K562 (cell line): ENCODE results near the gene ZNF587. TPM values are rescaled to one million over a fixed set of nuclear protein-coding genes. Genes with fewer than 3 reads are reported as not detected.
"Not testable (repeated sequence)": the region's sequence is repeated elsewhere in the genome, so short reads cannot be mapped to it uniquely, and the experiment has no call there.

Experiments
- ATAC-seq: fragments of 200-7000 bp; cut with Tn5 transposase; 3 replicates; pipeline ENCODE4 v1.9.1; 2020; ENCODE audit warnings: moderate library complexity
- BruUV-seq: library from RNA; stranded (reverse); fragments of 400-500 nt; replicated peaks from 2 replicates; lab custom pipeline; 2021; lab: Mats Ljungman, UMichigan
- CTCF ChIA-PET: fragments of 300-600 bp; formaldehyde crosslinking; extraction: SDS; loops from one replicate; lab custom pipeline; 2021; ENCODE audit warnings: low intra/inter-chr PET ratio; lab: Yijun Ruan, JAX
- POLR2A ChIA-PET: fragments of 300-600, 350-650 bp; sonication (Branson Sonifier 250); formaldehyde crosslinking; extraction: SDS; loops from one replicate; lab custom pipeline; 2021; ENCODE audit warnings: antibody characterized with exemption, inconsistent platforms; lab: Yijun Ruan, JAX
- DNase-seq, 4 experiments: peaks; one replicate each; pipeline versions ENCODE4 v3.0.0 to v3.0.0-alpha.2; 2011 to 2018; ENCODE audit warnings: low spot score in 3 of 4, mixed read lengths in 3 of 4; ENCODE audit errors: extremely low read depth in 1 of 4
- FAIRE-seq: peaks from 2 replicates; lab custom pipeline; 2011; peaks lifted over from hg19 to GRCh38; lab: Jason Lieb, UNC
- H2AFZ ChIP-seq: 2 replicates; pipeline ENCODE4 v1.6.0; 2011; ENCODE audit warnings: low read depth, low read length, control low read depth, inconsistent platforms
- H3K27ac ChIP-seq: fragments of 200-600 bp; 3 replicates; pipeline ENCODE4 v1.8.0; 2011; ENCODE audit warnings: low read depth, mild to moderate bottlenecking, control low read depth, inconsistent platforms, low read length, moderate library complexity, mixed read lengths; ENCODE audit errors: extremely low read depth
- H3K27me3 ChIP-seq, 2 experiments: fragments of 300-600 bp in 1 of 2; 2 replicates in 1 of 2; 3 replicates in 1 of 2; pipeline versions ENCODE4 v1.6.0 to v1.8.0; 2011; ENCODE audit warnings: inconsistent platforms in 2 of 2, low read length in 2 of 2, mild to moderate bottlenecking in 1 of 2, mixed read lengths in 1 of 2, moderate library complexity in 1 of 2; ENCODE audit not compliant: control insufficient read depth in 2 of 2, insufficient read depth in 2 of 2
- H3K36me3 ChIP-seq: fragments of 300-600 bp; 3 replicates; pipeline ENCODE4 v1.8.0; 2011; ENCODE audit warnings: mild to moderate bottlenecking, low read length, inconsistent platforms; ENCODE audit not compliant: control insufficient read depth, insufficient read depth
- H3K4me1 ChIP-seq, 2 experiments: fragments of 200-600 bp in 1 of 2; replicated peaks in 1 of 2; 2 replicates in 1 of 2; 3 replicates in 1 of 2; pipeline versions ENCODE4 v1.5.1 to v1.8.0; 2011; ENCODE audit warnings: inconsistent platforms in 2 of 2, low read length in 2 of 2, mild to moderate bottlenecking in 1 of 2, mixed read lengths in 1 of 2, moderate library complexity in 1 of 2; ENCODE audit not compliant: control insufficient read depth in 2 of 2, insufficient read depth in 2 of 2
- H3K4me2 ChIP-seq: 2 replicates; pipeline ENCODE4 v1.6.1; 2011; ENCODE audit warnings: low read length, control low read depth, inconsistent platforms, mixed read lengths; ENCODE audit not compliant: insufficient read depth
- H3K4me3 ChIP-seq: fragments of 200-600 bp; sonication (generic), shearing (Covaris generic); 2 replicates; pipeline ENCODE4 v1.5.1; 2016; ENCODE audit warnings: control low read depth, inconsistent platforms
- H3K79me2 ChIP-seq: fragments of 200-600 bp; 3 replicates; pipeline ENCODE4 v1.8.0; 2011; ENCODE audit warnings: low read length, inconsistent platforms; ENCODE audit not compliant: control insufficient read depth, insufficient read depth
- H3K9ac ChIP-seq, 2 experiments: 2 replicates each; pipeline versions ENCODE4 v1.6.0 to v1.6.1; 2011; ENCODE audit warnings: low read depth in 2 of 2, low read length in 2 of 2, control low read depth in 1 of 2, inconsistent platforms in 1 of 2, mild to moderate bottlenecking in 1 of 2, mixed read lengths in 1 of 2; ENCODE audit not compliant: insufficient read depth in 1 of 2
- H3K9me1 ChIP-seq: one replicate; pipeline ENCODE4 v1.6.0; 2011; ENCODE audit warnings: inconsistent platforms, mild to moderate bottlenecking, low read length, moderate library complexity; ENCODE audit not compliant: control insufficient read depth, insufficient read depth
- H3K9me3 ChIP-seq: replicated peaks from 2 replicates; pipeline ENCODE4 v1.5.1; 2011; ENCODE audit warnings: low read depth, low read length, inconsistent platforms; ENCODE audit not compliant: control insufficient read depth, insufficient read depth
- H4K20me1 ChIP-seq: replicated peaks from 2 replicates; pipeline ENCODE4 v1.6.1; 2011; ENCODE audit warnings: low read length, inconsistent platforms, mixed read lengths; ENCODE audit not compliant: control insufficient read depth, insufficient read depth
- ATF7 ChIP-seq: fragments of 450-650 bp; IDR thresholded peaks from 2 replicates; pipeline ENCODE4 v1.7.1; 2014; ENCODE audit warnings: mild to moderate bottlenecking, moderate library complexity
- SMAD3 ChIP-seq: fragments of 450-650 bp; formaldehyde crosslinking; conservative IDR thresholded peaks from 2 replicates; pipeline ENCODE4 v1.4.0; 2020; ENCODE audit warnings: mild to moderate bottlenecking
- YY1 ChIP-seq, 3 experiments: IDR thresholded peaks; 2 replicates each; pipeline ENCODE4 v1.6.1; 2011; ENCODE audit warnings: low read length in 2 of 3, mild to moderate bottlenecking in 2 of 3, moderate library complexity in 2 of 3, borderline replicate concordance in 1 of 3, control low read depth in 1 of 3, low read depth in 1 of 3; ENCODE audit not compliant: insufficient read depth in 3 of 3, insufficient replicate concordance in 2 of 3, control insufficient read depth in 1 of 3, insufficient read length in 1 of 3; ENCODE audit errors: extremely low read depth in 1 of 3
- ZNF23 ChIP-seq: fragments of 250-450 bp; sonication (Bioruptor Pico); IDR thresholded peaks from 2 replicates; pipeline ENCODE4 v1.4.0; 2020; ENCODE audit warnings: mild to moderate bottlenecking
- ZNF830 ChIP-seq: fragments of 250-450 bp; sonication (Bioruptor Pico); IDR thresholded peaks from 2 replicates; pipeline ENCODE4 v1.5.0; 2021; ENCODE audit warnings: mild to moderate bottlenecking
- WGBS: fragments of 100-300 bp; shearing (Covaris generic); methylation state at CpG from one replicate; pipeline ENCODE4 v1.1.6; 2016; ENCODE audit warnings: low coverage, mixed read lengths; ENCODE audit not compliant: insufficient coverage; ENCODE audit errors: missing lambda C conversion rate; 5-methylcytosine and 5-hydroxymethylcytosine counted together
- in situ Hi-C: fragments of 300-500 bp; cut with MboI; formaldehyde crosslinking; loops from 4 replicates; pipeline ENCODE4 v1.15.0; 2018; ENCODE audit warnings: inconsistent platforms, mixed read lengths
- intact Hi-C: fragments of 100-400 bp; cut with micrococcal nuclease; formaldehyde crosslinking; loops from 2 replicates; pipeline ENCODE4 v1.14.2; 2022
- polyA plus RNA-seq, 8 experiments: library from polyadenylated mRNA; depleted of rRNA in 4 of 8; stranded (reverse) in 5 of 8; unstranded in 3 of 8; fragments of >200 nt; fragmentation: Nextera tagmentation in 2 of 8; fragmentation: Illumina TruSeq in 1 of 8; extraction: Ambion mirVana in 2 of 8; extraction: Trizol in 1 of 8; gene quantifications; 2 replicates each; pipeline versions ENCODE4 v1.2.1 to v1.2.3, GENCODE V29; 2011 to 2014; ENCODE audit warnings: inconsistent platforms in 1 of 8, missing spikeins in 1 of 8
- total RNA-seq, 7 experiments: library from RNA; depleted of rRNA in 6 of 7; stranded (reverse); fragments of >200 nt in 6 of 7; fragmentation: Illumina TruSeq in 2 of 7; extraction: Trizol in 2 of 7; gene quantifications; 2 replicates each; pipeline versions ENCODE4 v1.2.1 to v1.2.3, GENCODE V29; 2011 to 2021; ENCODE audit warnings: low replicate concordance in 1 of 7
- TF ChIP-seq, protein P1 (sequence below): fragments of 450-650 bp; conservative IDR thresholded peaks from 2 replicates; pipeline ENCODE4 v1.6.1; 2016; ENCODE audit warnings: missing genetic modification characterization, low read depth, mild to moderate bottlenecking, missing compliant biosample characterization, moderate library complexity
- TF ChIP-seq, protein P2 (sequence below): fragments of 450-650 bp; IDR thresholded peaks from 2 replicates; pipeline ENCODE4 v1.6.1; 2014; ENCODE audit warnings: low read depth, mild to moderate bottlenecking, moderate library complexity, borderline replicate concordance

ZNF587 gene
- total and polyA plus RNA-seq, 9 of the 15 experiments (the other 6 are each of a cell fraction or from before 2014, with no cell fraction given) = 3.2 to 42.0 (median 24.9) TPM

DNA sequence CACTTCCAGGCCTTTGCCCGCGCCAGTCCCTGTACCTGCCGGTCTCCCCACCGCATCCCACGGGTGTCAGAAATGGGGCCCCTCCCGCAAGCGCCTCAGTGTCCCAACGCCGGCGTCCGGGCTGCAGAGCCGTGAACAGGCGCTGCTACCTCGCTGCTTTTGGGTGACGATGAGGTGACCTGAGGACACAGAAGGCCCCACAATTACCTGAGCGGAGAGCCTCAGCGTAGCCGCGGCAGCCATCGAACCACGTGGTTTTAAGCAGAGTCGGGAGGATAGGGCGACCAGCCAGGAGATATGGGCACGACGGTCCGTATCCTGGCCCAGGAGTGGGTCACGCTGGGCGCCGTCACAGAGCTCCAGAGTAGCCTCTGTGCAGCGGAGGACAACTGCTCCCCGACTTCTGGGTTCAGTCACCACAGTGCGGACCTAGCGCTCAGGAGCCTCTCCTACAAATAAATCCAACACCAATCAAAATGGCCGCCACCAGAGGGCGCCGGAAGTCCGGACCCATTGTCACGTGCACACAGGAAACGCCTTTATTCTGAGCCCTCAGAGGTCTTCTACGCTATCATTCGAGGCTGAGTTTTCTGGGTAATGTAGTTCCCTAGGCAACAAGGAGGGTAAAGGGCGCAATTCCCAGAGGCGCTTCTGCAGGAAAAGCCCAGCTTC, 39.0 kb downstream of the ZNF587 start, which contains the start of gene ZNF814 (continued):
- TF ChIP-seq, protein P1, sequence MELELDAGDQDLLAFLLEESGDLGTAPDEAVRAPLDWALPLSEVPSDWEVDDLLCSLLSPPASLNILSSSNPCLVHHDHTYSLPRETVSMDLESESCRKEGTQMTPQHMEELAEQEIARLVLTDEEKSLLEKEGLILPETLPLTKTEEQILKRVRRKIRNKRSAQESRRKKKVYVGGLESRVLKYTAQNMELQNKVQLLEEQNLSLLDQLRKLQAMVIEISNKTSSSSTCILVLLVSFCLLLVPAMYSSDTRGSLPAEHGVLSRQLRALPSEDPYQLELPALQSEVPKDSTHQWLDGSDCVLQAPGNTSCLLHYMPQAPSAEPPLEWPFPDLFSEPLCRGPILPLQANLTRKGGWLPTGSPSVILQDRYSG (tag) = no peak
- no peak for TF ChIP-seq SMAD3 (CRISPR knock-in tag)
- no peak for TF ChIP-seq ATF7
- TF ChIP-seq, protein P2, sequence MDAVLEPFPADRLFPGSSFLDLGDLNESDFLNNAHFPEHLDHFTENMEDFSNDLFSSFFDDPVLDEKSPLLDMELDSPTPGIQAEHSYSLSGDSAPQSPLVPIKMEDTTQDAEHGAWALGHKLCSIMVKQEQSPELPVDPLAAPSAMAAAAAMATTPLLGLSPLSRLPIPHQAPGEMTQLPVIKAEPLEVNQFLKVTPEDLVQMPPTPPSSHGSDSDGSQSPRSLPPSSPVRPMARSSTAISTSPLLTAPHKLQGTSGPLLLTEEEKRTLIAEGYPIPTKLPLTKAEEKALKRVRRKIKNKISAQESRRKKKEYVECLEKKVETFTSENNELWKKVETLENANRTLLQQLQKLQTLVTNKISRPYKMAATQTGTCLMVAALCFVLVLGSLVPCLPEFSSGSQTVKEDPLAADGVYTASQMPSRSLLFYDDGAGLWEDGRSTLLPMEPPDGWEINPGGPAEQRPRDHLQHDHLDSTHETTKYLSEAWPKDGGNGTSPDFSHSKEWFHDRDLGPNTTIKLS = no peak
- peak in 2 of 3 experiments; percentile 70 to 74 for TF ChIP-seq YY1 (IDR thresholded peaks at IDR 0.05; ENCODE audit: borderline replicate concordance in 1 of 3, control insufficient read depth in 1 of 3, extremely low read depth in 1 of 3, insufficient read depth in 3 of 3, insufficient read length in 1 of 3, insufficient replicate concordance in 2 of 3, low read depth in 1 of 3, low read length in 2 of 3)
- no peak for TF ChIP-seq ZNF23 (CRISPR knock-in tag)
- TF ChIP-seq ZNF830 = no peak

DNA sequence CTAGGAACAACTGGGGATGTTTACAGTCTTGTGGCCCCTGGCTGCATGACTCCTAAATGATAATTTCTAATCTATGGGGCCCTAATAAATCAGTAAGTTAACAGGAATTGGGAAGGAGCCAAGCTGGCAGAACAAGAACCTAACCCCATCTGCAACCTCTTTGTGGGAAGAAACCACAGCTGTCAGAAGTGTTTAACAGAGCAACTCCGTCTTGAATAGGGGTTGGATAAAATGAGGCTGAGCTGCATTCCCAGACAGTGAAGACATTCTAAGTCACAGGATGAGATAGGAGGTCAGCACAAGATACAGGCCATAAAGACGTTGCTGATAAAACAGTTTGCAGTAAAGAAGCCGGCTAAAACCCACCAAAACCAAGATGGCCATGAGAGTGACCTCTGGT, 41.0 kb downstream of the ZNF587 start:
- H3K9me1 ChIP-seq, H3K36me3 ChIP-seq, H3K9ac ChIP-seq, H2AFZ ChIP-seq, in situ Hi-C loops, H4K20me1 ChIP-seq, FAIRE-seq, POLR2A ChIA-PET, H3K27me3 ChIP-seq, intact Hi-C loops, H3K4me2 ChIP-seq, H3K79me2 ChIP-seq, BruUV-seq, H3K4me3 ChIP-seq, CTCF ChIA-PET, H3K27ac ChIP-seq, H3K9me3 ChIP-seq, H3K4me1 ChIP-seq, DNase-seq, ATAC-seq: not testable (repeated sequence)
- WGBS = 0% methylated on average over 3 of the region's 3 CpGs
